ENCODE data around the gene CCDC70.

Gene CCDC70

GRCh38 chr13:51912091-51912490 is 50.3 kb downstream of the CCDC70 start:
- no peak for DNase-seq

- DNase-seq: no peak
These were observed 50.9 kb downstream of the CCDC70 start for GRCh38 chr13:51912511-51913225.

- DNase-seq: no peak
These were observed 51.8 kb downstream of the CCDC70 start for GRCh38 chr13:51913421-51914136.

- DNase-seq: no peak
These were observed 52.3 kb downstream of the CCDC70 start for GRCh38 chr13:51914137-51914493.
